Activated T-helper 1 cell treated with anti-CD3 and anti-CD28 coated beads, Interleukin-12 subunit alpha, Interleukin-12 subunit beta, Interleukin-2, Interleukin-4 antibody, amounts not matched to agents 30 ng/mL and 10 ng/mL and 1 ng/mL, durations not matched to agents 14 hours and 24 hours and 36 hours (primary cell): ENCODE results near the gene ERN1. TPM values are rescaled to one million over a fixed set of nuclear protein-coding genes. Genes with fewer than 3 reads are reported as not detected.

Experiments
- DNase-seq: peaks from one replicate; pipeline ENCODE4 v3.0.0; 2021; ENCODE audit warnings: low spot score
- H3K27ac Mint-ChIP-seq: one replicate; pipeline ENCODE4 v1.8.0; 2021; ENCODE audit warnings: mild to moderate bottlenecking, mixed read lengths
- H3K27me3 Mint-ChIP-seq: one replicate; pipeline ENCODE4 v1.8.0; 2022; ENCODE audit warnings: mild to moderate bottlenecking, moderate library complexity, mixed read lengths; ENCODE audit not compliant: insufficient read depth
- H3K36me3 Mint-ChIP-seq: one replicate; pipeline ENCODE4 v1.8.0; 2021; ENCODE audit warnings: low read depth, mixed read lengths
- H3K4me1 Mint-ChIP-seq: one replicate; pipeline ENCODE4 v1.8.0; 2021; ENCODE audit warnings: low read depth, mixed read lengths
- H3K4me3 Mint-ChIP-seq: one replicate; pipeline ENCODE4 v1.8.0; 2021; ENCODE audit warnings: mild to moderate bottlenecking, moderate library complexity, mixed read lengths
- H3K9me3 Mint-ChIP-seq: one replicate; pipeline ENCODE4 v1.8.0; 2021; ENCODE audit warnings: mixed read lengths
- intact Hi-C: fragments of 100-400 bp; cut with micrococcal nuclease; formaldehyde crosslinking; loops from one replicate; pipeline ENCODE4 v1.15.1; 2024
- total RNA-seq: library from RNA; stranded (reverse); gene quantifications from 2 replicates; pipeline ENCODE4 v1.2.3, GENCODE V29; 2022

Gene ERN1
- total RNA-seq, 1 donor from 2014 or later = 90.0 TPM

GRCh38 chr17:64063766-64064224 is 66.1 kb downstream of the ERN1 start:
- Mint-ChIP-seq H3K4me1 (peaks cover 91% of the 10 kb centered on the region), H3K36me3 (peaks cover 81% of the 10 kb centered on the region), H3K4me3 (no peak overlapping the region), H3K9me3 (peaks cover 4% of the 10 kb centered on the region), H3K27me3 (no peaks in the 10 kb centered on the region), H3K27ac (peak overlapping the region; percentile 63)
- intact Hi-C loops = loop anchor here (1.0 to 5.0 kb wide), 2 partner anchors 36 to 70 kb away; no protein-coding TSS in a partner anchor
- peak; percentile 23 for DNase-seq

GRCh38 chr17:64063088-64063487 is 66.9 kb downstream of the ERN1 start:
- no peaks in the 10 kb centered on the region for H3K27me3 Mint-ChIP-seq
- peaks cover 91% of the 10 kb centered on the region for H3K4me1 Mint-ChIP-seq
- peak overlapping the region; percentile 82 for H3K27ac Mint-ChIP-seq
- no peaks in the 10 kb centered on the region for H3K9me3 Mint-ChIP-seq
- H3K4me3 Mint-ChIP-seq = no peak overlapping the region
- intact Hi-C loops = loop anchor here (1.0 to 5.0 kb wide), 2 partner anchors 36 to 70 kb away; no protein-coding TSS in a partner anchor
- DNase-seq = no peak
- peaks cover 78% of the 10 kb centered on the region for H3K36me3 Mint-ChIP-seq

- DNase-seq = no peak
- H3K36me3 Mint-ChIP-seq = peaks cover 79% of the 10 kb centered on the region
- H3K4me1 Mint-ChIP-seq = peaks cover 87% of the 10 kb centered on the region
- intact Hi-C loops = loop anchor here (1.0 to 5.0 kb wide), 5 partner anchors 21 to 69 kb away; partner anchors contain the start of gene ERN1
- peak overlapping the region; percentile 91 for H3K27ac Mint-ChIP-seq
- H3K27me3 Mint-ChIP-seq = no peaks in the 10 kb centered on the region
- H3K9me3 Mint-ChIP-seq = no peaks in the 10 kb centered on the region
- peak overlapping the region; percentile 31 for H3K4me3 Mint-ChIP-seq
Measured at GRCh38 chr17:64061178-64061898, 68.6 kb downstream of the ERN1 start.

GRCh38 chr17:64060331-64060730 is 69.6 kb downstream of the ERN1 start:
- peaks cover 84% of the 10 kb centered on the region for H3K4me1 Mint-ChIP-seq
- intact Hi-C loops = loop anchor here (2.0 to 5.0 kb wide), 2 partner anchors 33 to 60 kb away; no protein-coding TSS in a partner anchor
- H3K4me3 Mint-ChIP-seq = peak overlapping the region; percentile 2
- no peaks in the 10 kb centered on the region for H3K27me3 Mint-ChIP-seq
- H3K36me3 Mint-ChIP-seq = peaks cover 78% of the 10 kb centered on the region
- H3K27ac Mint-ChIP-seq = peak overlapping the region; percentile 91
- no peak for DNase-seq
- no peaks in the 10 kb centered on the region for H3K9me3 Mint-ChIP-seq

DNA sequence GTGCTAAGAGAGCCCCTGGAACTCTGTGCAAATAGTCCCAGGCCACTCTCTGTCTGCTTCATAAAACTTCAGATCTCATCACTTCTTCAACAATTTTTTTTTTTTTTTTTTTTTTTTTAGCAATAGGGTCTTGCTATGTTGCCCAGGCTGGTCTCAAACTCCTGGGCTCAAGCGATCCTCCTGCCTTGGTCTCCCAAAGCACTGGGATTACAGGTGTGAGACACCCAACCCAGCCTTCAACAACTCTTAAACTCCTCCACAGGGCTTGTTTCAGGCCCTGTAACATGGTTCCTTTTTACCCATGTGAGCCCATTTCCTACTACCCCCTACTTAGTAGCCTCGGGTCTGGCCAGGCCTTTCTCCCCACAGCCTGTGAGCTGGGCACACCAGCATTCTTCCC is 70.2 kb downstream of the ERN1 start:
- peak overlapping the region; percentile 91 for H3K27ac Mint-ChIP-seq
- H3K9me3 Mint-ChIP-seq = no peaks in the 10 kb centered on the region
- H3K27me3 Mint-ChIP-seq = no peaks in the 10 kb centered on the region
- H3K4me3 Mint-ChIP-seq = no peak overlapping the region
- no peak for DNase-seq
- peaks cover 80% of the 10 kb centered on the region for H3K36me3 Mint-ChIP-seq
- peaks cover 81% of the 10 kb centered on the region for H3K4me1 Mint-ChIP-seq
- intact Hi-C loops = loop anchor here (2.0 to 5.0 kb wide), 2 partner anchors 32 to 61 kb away; no protein-coding TSS in a partner anchor

- Mint-ChIP-seq H3K4me1 (peaks cover 70% of the 10 kb centered on the region), H3K9me3 (no peaks in the 10 kb centered on the region), H3K27ac (peak overlapping the region; percentile 27), H3K4me3 (no peak overlapping the region), H3K36me3 (peaks cover 77% of the 10 kb centered on the region), H3K27me3 (no peaks in the 10 kb centered on the region)
- DNase-seq = no peak
- intact Hi-C loops = no loop called here
Measured at GRCh38 chr17:64058621-64059020, 71.3 kb downstream of the ERN1 start.

DNA sequence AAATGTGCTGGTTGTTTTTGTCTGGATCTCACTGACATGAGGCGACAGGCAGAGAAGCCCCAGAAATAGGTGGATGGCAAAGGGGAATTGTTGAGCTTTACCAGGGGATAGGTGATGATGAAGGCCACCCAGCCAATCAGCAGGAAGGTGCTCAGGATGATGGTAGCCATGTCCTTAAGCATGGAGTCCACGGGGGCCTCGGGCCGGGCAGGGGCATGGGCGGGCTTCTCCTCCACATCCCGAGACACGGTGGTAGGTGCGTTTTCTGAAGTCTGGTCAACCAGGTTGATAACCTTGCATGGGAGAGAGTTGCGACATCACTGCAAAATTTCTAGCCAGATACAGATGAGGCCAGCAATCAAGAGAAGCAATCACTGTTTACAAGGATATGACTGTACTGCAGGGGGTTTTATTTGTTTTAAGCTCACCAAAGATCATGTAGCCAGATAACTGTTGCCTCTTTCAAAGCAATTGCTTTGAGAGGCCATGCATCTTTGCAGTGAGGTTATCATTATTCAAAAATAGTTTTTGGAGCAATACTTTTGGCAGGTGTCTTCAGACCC is 72.2 kb downstream of the ERN1 start:
- H3K36me3 Mint-ChIP-seq = peaks cover 77% of the 10 kb centered on the region
- H3K27ac Mint-ChIP-seq = no peak overlapping the region
- H3K4me1 Mint-ChIP-seq = peaks cover 70% of the 10 kb centered on the region

GRCh38 chr17:64056269-64057005 is 73.5 kb downstream of the ERN1 start:
- no peak overlapping the region for H3K4me3 Mint-ChIP-seq
- no peaks in the 10 kb centered on the region for H3K27me3 Mint-ChIP-seq
- peaks cover 81% of the 10 kb centered on the region for H3K36me3 Mint-ChIP-seq
- DNase-seq = no peak
- H3K27ac Mint-ChIP-seq = peak overlapping the region; percentile 33
- H3K9me3 Mint-ChIP-seq = no peaks in the 10 kb centered on the region
- intact Hi-C loops = no loop called here
- peaks cover 70% of the 10 kb centered on the region for H3K4me1 Mint-ChIP-seq

More for the DNA sequence above, 72.2 kb downstream of the ERN1 start:
- Mint-ChIP-seq H3K9me3 (no peaks in the 10 kb centered on the region), H3K4me3 (no peak overlapping the region), H3K27me3 (no peaks in the 10 kb centered on the region)
- DNase-seq = no peak
- intact Hi-C loops = no loop called here

GRCh38 chr17:64055183-64056142 is 74.5 kb downstream of the ERN1 start:
- no peaks in the 10 kb centered on the region for H3K9me3 Mint-ChIP-seq
- H3K27me3 Mint-ChIP-seq = no peaks in the 10 kb centered on the region
- H3K36me3 Mint-ChIP-seq = peaks cover 81% of the 10 kb centered on the region
- no peak overlapping the region for H3K4me3 Mint-ChIP-seq
- intact Hi-C loops = no loop called here
- peaks cover 70% of the 10 kb centered on the region for H3K4me1 Mint-ChIP-seq
- DNase-seq = no peak
- no peak overlapping the region for H3K27ac Mint-ChIP-seq

DNA sequence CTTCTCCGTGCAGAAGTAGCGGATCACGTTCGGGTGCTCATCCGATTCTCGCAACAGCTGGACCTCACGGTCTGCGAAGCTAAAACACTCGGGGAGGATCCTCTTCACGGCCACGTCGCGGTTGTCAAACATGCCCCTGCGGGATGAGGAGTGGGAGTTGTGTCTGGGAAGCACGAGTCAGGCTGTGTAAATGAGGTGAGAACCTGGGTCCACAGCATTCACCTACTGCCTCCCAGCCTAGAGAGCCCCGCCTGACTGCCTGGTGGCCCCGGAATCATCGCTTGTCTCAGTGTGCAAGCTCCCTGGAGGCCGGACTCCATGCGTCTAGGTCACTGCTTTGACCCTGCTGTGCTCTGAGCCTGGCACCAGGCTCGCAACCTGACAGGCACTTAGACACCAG is 75.6 kb downstream of the ERN1 start:
- Mint-ChIP-seq H3K27me3 (no peaks in the 10 kb centered on the region), H3K9me3 (no peaks in the 10 kb centered on the region), H3K4me3 (no peak overlapping the region), H3K36me3 (peaks cover 81% of the 10 kb centered on the region), H3K27ac (no peak overlapping the region), H3K4me1 (peaks cover 73% of the 10 kb centered on the region)
- intact Hi-C loops = no loop called here
- DNase-seq = no peak

DNA sequence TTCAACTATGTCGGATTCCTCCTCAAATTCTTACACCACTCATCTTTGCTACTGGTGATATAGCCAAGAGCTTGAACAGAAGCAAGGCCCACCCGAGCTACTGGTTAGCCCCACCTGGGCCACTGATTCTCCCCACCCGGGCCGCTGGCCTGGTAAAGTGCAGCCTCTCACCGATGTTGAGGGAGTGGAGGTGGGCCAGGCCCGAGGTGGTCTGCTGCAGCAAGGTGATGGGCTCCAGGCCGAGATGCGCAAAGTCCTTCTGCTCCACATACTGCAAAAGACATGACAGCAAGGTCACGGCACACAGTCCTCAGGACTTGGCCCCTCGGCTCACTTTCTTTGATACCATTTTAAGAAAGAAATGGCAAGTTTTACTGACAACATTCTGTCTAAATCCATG is 76.8 kb downstream of the ERN1 start:
- H3K4me1 Mint-ChIP-seq = peaks cover 61% of the 10 kb centered on the region
- no peak for DNase-seq
- H3K4me3 Mint-ChIP-seq = no peak overlapping the region
- intact Hi-C loops = no loop called here
- peaks cover 76% of the 10 kb centered on the region for H3K36me3 Mint-ChIP-seq
- no peaks in the 10 kb centered on the region for H3K9me3 Mint-ChIP-seq
- peak overlapping the region; percentile 69 for H3K27ac Mint-ChIP-seq
- H3K27me3 Mint-ChIP-seq = no peaks in the 10 kb centered on the region

GRCh38 chr17:64051153-64051552 is 78.8 kb downstream of the ERN1 start:
- H3K4me1 Mint-ChIP-seq = peaks cover 46% of the 10 kb centered on the region
- no peaks in the 10 kb centered on the region for H3K9me3 Mint-ChIP-seq
- H3K36me3 Mint-ChIP-seq = peaks cover 73% of the 10 kb centered on the region
- H3K27ac Mint-ChIP-seq = peak overlapping the region; percentile 84
- no peaks in the 10 kb centered on the region for H3K27me3 Mint-ChIP-seq
- intact Hi-C loops = loop anchor here (1.0 kb wide), 1 partner anchor 79 kb away; the partner anchor contains the start of gene ERN1
- peak overlapping the region; percentile 16 for H3K4me3 Mint-ChIP-seq
- peak; percentile 38 for DNase-seq
